Lower leg skin (tissue), 3 donors: ENCODE measurements around the gene CAMTA1.

Experiments
- POLR2A ChIP-seq, 2 donors: fragments of 450-650 bp; IDR thresholded peaks; one replicate each; pipeline ENCODE4 v1.6.1; 2016 to 2017; ENCODE audit warnings: antibody characterized with exemption in 2 of 2, mild to moderate bottlenecking in 1 of 2, moderate library complexity in 1 of 2
- TF ChIP-seq, protein P1 (sequence below), 3 donors: fragments of 450-650 bp; IDR thresholded peaks; one replicate each; pipeline ENCODE4 v1.5.1; 2016; ENCODE audit warnings: antibody characterized with exemption in 3 of 3, mild to moderate bottlenecking in 3 of 3, moderate library complexity in 2 of 3

DNA sequence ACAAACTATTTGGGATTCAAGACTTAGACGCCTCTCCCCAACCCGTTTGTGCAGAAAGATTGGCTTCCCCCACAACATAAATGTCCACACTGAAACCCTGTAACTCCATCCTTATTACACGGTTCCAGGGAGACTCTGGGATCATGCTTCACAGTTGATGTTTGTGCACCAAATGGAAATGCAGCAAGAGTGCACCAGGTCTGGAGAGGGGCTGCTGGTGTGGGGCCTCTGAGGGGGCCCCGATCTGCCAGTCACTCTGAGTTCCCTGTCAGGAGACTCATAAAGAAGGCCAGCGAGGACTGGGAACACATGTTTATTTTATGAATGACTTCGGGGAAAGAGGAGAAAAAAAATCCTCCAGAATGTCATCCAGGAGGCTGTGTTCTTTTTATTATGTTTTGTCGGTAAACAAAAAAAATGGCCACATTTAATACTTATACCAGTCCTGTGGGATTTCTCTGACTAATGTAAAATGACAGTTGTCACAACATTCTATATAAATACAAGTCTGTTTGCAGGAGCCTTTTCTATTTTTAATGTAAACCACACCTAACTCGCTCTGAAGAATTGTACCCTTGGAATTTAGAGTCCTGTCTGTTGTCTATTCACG lies 546.8 kb downstream of the CAMTA1 start:
- TF ChIP-seq, protein P1, sequence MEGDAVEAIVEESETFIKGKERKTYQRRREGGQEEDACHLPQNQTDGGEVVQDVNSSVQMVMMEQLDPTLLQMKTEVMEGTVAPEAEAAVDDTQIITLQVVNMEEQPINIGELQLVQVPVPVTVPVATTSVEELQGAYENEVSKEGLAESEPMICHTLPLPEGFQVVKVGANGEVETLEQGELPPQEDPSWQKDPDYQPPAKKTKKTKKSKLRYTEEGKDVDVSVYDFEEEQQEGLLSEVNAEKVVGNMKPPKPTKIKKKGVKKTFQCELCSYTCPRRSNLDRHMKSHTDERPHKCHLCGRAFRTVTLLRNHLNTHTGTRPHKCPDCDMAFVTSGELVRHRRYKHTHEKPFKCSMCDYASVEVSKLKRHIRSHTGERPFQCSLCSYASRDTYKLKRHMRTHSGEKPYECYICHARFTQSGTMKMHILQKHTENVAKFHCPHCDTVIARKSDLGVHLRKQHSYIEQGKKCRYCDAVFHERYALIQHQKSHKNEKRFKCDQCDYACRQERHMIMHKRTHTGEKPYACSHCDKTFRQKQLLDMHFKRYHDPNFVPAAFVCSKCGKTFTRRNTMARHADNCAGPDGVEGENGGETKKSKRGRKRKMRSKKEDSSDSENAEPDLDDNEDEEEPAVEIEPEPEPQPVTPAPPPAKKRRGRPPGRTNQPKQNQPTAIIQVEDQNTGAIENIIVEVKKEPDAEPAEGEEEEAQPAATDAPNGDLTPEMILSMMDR (IDR thresholded peaks at IDR 0.05): no peak
- TF ChIP-seq POLR2A (IDR thresholded peaks at IDR 0.05): no peak
